Epithelial cell of esophagus (primary cell): ENCODE measurements around the gene PABPC1L.

Experiments
- DNase-seq: peaks from one replicate; pipeline ENCODE4 v3.0.0; 2010; ENCODE audit warnings: low read depth
- H3K4me3 ChIP-seq: 2 replicates; pipeline ENCODE4 v1.5.1; 2011; ENCODE audit warnings: mild to moderate bottlenecking, low read length, control low read depth
- TF ChIP-seq, protein P1 (sequence below): IDR thresholded peaks from 2 replicates; pipeline ENCODE4 v1.5.1; 2011; ENCODE audit warnings: low read depth, mild to moderate bottlenecking, low read length, control low read depth, inconsistent platforms; ENCODE audit not compliant: insufficient read depth; ENCODE audit errors: missing control alignments

The PABPC1L gene

DNA sequence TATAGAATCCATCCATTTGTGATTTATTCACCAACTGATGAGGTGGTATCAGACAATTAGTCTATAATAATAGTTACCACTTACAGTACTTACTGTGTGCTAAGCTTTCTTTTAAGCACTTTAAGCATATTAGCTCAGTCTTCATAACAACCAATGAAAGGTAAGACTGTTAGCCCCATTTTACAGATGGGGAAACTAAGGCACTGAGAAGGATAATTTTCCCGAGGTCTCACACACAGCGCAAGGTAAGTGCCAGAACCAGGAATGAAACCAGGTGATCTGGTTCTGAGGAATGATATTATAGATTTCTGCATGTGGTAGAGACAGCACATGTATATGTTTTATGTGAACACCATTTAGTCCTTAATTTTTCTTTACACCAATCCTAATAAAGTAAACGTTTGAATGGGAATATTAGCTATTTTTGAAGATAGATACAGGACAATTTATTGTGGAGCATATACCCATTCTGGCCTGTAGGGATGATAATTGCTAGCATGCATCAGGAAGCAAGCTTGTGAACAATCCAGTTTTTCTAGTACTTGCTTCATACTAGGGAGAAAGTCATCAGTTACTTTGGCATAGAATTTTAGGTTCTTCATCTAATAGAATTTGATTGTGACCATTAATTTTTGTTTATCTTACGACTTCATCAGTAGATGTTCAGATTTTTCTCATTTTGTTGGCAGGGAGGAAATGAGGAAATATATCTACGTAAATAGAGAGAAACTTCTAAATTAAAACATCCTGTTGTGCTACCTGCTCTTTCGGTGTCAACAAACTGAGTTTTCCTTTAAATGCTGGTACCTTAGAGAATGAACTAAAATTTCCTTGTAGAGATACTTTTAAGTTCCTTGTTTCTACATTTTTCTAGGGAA is 21.4 kb upstream of the PABPC1L start:
- TF ChIP-seq, protein P1, sequence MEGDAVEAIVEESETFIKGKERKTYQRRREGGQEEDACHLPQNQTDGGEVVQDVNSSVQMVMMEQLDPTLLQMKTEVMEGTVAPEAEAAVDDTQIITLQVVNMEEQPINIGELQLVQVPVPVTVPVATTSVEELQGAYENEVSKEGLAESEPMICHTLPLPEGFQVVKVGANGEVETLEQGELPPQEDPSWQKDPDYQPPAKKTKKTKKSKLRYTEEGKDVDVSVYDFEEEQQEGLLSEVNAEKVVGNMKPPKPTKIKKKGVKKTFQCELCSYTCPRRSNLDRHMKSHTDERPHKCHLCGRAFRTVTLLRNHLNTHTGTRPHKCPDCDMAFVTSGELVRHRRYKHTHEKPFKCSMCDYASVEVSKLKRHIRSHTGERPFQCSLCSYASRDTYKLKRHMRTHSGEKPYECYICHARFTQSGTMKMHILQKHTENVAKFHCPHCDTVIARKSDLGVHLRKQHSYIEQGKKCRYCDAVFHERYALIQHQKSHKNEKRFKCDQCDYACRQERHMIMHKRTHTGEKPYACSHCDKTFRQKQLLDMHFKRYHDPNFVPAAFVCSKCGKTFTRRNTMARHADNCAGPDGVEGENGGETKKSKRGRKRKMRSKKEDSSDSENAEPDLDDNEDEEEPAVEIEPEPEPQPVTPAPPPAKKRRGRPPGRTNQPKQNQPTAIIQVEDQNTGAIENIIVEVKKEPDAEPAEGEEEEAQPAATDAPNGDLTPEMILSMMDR, result peak; percentile 60
- no peak overlapping the region for H3K4me3 ChIP-seq
- peak; percentile 84 for DNase-seq

DNA sequence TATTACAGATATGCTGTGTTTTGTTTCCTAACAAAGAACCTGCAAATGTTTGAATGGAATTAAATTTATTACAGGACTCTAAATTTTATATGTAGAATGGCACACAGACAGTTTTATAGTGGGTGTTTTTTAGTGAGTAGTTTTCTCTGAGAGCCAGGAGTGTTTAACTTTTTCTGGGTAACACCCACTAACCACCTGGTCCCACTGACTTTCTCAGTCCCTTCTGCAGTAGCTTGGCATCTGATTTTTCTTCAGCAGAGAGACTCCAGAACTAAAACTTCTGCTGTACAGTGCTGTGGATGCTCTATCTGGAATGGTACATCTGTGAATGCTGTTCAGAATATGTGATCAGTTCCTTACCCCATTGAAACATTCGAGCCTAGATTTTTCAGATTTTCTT is 18.0 kb upstream of the PABPC1L start:
- TF ChIP-seq, protein P1, result no peak
- H3K4me3 ChIP-seq, result no peak overlapping the region
- DNase-seq, result no peak

DNA sequence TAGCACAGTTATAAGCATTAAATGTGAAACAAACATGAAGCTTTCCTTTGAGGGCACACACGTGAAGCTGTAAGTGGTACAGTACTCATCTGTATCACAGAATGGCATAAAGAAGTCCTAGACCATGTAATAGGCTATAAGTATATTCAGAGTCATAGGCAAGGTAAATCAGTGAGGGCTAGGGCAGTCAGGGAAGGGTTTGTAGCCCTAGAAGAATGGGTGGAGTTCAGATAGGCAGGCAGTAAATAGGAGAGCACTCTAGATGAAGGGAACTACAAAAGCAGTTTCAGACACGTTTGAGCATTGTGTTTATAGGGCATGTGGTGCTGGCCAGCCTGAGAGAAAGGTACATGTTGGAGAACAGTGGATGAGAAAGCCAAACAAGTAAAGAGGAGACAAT is 14.9 kb upstream of the PABPC1L start:
- TF ChIP-seq, protein P1, result no peak
- no peak for DNase-seq
- no peak overlapping the region for H3K4me3 ChIP-seq

DNA sequence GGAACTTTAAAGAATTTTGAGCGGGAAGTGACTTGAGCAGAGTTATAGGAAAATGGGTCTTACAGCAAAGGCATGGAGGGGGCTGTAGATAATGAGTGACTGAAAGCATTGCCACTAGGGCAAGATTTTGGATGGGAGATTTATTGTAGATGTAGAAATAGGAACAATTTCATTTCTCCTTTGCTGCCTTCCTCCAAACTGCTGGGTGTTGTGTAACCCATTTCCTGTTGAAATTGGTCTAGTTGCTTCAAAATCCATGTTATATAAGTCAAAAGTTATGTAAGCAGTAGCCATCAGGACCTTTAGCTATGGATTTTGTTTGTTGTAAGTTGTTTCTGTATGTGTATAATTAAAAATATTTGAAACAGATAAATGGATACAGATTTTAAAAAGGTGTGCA is 13.3 kb upstream of the PABPC1L start:
- no peak for DNase-seq

DNA sequence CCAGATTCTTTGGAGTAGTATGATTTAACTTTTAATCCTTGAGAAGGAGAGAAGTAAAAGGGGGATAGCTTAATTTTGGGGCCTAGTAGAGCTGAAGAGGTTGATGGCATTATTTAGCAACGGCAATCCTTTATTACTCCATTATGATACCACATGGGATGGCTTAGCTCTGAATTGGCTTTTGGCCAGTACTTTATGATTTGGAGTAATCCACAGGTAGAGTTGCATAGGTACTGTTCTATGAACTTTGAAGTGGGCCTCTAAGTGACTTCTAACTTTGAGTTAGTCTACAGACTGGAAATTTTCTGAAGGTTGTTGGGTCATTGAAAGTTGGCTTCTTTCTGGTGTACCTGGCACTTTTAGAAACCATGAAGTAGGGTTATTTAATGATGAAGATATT is 12.7 kb upstream of the PABPC1L start:
- no peak for DNase-seq
- TF ChIP-seq, protein P1, result no peak
- no peak overlapping the region for H3K4me3 ChIP-seq

More for the DNA sequence above, 13.3 kb upstream of the PABPC1L start:
- TF ChIP-seq, protein P1, result no peak
- H3K4me3 ChIP-seq, result no peak overlapping the region

DNA sequence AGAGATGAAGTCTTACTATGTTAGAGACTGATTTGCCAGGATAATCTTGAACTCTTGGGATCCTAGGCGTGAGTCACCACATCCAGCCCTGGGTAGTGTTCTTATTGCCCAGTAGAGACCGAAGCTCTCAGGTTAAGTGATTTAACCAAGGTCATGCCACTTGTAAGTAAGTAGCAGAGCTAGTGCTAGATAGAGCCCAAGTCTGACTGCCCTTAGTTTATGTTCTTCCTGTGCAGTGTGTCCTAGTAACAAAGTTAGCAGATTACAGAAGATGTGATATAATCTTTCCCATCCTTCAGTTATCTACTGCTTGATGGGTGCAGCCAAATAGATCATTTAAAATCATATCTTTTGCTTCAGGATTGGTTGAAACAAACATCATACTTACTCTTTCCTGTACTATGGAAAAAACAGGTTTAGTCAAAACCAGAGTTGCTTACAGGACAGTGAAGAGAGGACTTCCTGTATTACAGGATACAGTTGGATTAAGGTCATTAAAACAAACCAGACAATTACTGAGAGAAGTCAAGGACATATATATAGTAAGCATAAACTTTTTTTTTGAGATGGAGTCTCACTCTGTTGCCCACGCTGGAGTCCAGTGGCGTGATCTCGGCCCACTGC is 9.5 kb upstream of the PABPC1L start:
- no peak for DNase-seq
- TF ChIP-seq, protein P1, result no peak
- no peak overlapping the region for H3K4me3 ChIP-seq
